CD4-positive, alpha-beta T cell treated with Interleukin-15 for 4 hours (primary cell): ENCODE data around the gene SLC45A3.

ENCODE experiments used
- DNase-seq: peaks from one replicate; pipeline ENCODE4 v3.0.0-alpha.2; 2020; ENCODE audit warnings: low spot score

SLC45A3 gene

GRCh38 chr1:205700865-205701401 lies 20.6 kb upstream of the SLC45A3 start:
- DNase-seq = no peak

DNA sequence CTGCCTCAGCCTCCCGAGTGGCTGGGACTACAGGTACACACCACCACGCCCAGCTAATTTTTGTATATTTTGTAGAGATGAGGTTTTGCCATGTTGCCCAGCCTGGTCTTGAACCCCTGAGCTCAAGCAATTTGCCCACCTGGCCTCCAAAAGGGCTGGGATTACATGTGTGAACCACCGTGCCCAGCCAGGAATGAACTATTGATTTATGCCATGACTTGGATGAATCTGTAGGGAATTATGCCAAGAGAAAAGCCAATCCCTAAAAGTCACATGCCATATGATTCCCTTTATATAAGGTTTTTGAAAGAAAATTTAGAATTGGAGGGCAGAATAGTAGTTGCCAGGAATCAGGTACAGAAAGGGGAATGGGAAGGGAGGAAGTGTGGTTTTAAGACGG lies 19.1 kb upstream of the SLC45A3 start:
- DNase-seq = no peak

GRCh38 chr1:205698921-205699320 lies 18.6 kb upstream of the SLC45A3 start:
- DNase-seq = no peak

DNA sequence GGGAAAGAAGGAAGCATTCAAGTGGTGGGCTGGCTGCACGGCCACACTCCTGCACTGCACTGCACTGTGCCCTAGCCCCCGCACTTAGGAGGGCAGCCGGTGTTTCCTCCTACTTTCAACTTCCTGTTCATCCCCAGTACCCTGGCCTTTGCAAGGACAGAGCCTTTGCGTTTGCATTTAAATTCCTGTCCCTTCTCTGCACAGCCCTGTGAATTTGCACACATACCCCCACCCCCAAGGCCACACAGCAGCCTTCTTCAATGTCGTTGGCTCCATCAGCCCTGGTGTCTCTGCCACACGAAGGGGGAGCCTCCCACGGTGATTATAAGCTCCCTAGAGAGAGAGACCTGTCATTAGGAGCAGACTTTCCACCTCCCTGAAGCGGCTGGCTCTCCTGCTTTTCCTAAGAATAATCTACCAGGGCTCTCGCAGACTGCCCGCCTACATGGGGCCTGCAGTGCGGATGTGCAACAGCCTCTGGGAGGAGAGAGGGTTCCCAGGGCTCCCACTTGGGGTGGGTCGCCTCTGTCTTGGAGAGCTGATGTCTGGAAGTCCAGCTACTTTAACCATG lies 13.2 kb upstream of the SLC45A3 start:
- DNase-seq = no peak

- DNase-seq = no peak
Measured at GRCh38 chr1:205692423-205692822, 12.1 kb upstream of the SLC45A3 start.

- DNase-seq = no peak
Measured at GRCh38 chr1:205690122-205690756, 9.9 kb upstream of the SLC45A3 start.

- no peak for DNase-seq
Measured at GRCh38 chr1:205689479-205689878, 9.2 kb upstream of the SLC45A3 start.

DNA sequence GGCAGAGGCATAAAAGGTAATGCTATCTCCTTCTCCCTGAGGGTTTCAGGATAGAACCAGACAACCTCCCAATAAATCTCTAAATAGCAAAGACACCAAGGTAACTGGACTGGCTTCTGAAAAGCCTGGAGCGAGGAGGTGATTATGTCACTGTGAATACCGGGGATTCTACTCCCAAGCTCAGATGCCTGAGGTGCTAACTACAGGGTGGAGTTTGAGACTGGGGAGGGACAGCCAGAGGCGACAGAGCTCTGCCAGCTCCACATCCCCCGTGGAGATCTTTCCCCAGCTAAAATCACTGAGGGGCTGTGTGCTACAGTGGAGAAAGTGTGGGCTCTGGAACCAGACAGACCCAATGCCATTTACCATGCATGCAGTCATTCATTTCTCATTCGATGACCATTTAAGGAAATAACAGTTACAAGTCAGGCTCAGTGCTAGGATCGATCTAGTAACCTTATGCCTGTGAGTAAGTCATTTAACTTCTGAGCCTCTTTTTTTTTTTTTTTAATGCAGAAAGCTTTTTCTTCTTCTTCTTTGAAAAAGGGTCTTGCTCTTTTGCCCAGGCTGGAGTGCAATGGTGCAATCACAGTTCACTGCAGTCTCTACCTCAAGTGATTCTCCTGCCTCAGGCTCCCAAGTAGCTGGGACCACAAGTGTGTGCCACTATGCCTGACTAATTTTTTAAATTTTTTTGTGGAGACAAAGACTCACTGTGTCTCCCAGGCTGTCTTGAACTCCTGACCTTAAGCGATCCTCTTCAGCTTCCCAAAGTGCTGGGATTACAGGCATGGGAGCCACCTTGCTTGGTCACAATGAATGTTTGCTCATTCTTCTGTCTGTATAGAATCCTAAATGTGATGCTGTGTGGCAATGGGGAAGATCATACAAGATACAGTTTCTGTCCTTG lies 8.1 kb upstream of the SLC45A3 start:
- DNase-seq = no peak

- no peak for DNase-seq
Measured at GRCh38 chr1:205687242-205687641, 6.9 kb upstream of the SLC45A3 start.

- DNase-seq = no peak
Measured at GRCh38 chr1:205681364-205681763, 1.1 kb upstream of the SLC45A3 start.

- DNase-seq = no peak
Measured at GRCh38 chr1:205678286-205679111, 1.8 kb downstream of the SLC45A3 start.

GRCh38 chr1:205677167-205677566 lies 3.1 kb downstream of the SLC45A3 start:
- no peak for DNase-seq

DNA sequence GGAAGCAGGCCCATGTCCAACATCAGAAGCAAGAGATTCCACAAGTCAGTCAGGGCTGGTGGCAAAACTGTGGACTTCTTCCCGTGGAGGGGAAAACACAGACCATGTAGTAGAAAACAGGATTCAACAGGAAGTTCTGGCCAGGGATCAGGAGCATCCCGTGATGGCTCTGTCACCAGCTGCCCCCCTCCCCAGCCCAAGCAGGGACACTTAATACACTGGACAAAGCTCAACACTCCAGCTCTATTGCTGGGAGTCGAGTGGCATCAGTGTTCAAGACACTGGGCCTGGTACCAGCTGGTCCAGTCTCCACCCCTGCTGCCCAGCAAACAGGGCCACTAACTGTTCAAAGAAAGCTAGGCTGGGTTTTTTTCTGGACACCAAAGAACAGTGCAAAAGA lies 3.7 kb downstream of the SLC45A3 start:
- no peak for DNase-seq

DNA sequence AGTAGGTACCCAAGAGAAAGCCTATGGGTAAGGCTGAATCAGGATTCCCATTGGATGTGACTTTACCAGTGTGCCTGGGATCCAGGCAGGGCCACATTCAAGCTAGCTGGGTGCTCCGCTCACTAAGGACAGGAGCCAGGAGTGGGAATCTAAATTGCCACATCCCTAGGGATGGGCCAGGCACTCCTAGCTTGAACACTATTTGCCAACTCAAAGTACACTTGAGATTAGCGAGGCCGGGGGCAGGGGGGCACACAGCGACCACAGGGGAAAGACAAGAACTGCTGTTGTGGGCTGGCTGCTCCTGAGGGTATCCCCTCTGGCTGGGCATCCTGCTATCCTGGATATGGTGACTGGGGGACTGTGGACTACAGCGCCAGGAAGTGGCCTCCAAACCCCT lies 4.3 kb downstream of the SLC45A3 start:
- no peak for DNase-seq

GRCh38 chr1:205675247-205675646 lies 5.1 kb downstream of the SLC45A3 start:
- DNase-seq = no peak

DNA sequence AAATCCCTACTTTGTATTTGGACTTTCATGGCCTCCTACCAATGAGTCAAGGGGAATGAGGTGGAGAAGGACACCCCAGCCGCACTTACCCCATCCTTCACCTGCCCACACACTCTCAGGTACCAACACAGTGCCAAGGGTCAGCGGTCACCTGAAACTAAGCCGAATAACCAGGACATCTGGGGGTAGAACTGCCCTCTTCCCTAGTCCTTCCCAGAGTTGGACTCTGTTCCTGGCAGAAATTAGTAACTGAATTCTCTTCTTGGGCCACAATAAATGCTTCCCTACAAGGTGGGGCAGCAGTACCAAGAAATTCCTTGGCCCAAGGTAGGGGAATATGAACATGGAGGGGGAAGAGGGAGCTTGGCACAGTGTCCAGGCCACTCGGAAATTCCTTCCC lies 7.3 kb downstream of the SLC45A3 start:
- no peak for DNase-seq

DNA sequence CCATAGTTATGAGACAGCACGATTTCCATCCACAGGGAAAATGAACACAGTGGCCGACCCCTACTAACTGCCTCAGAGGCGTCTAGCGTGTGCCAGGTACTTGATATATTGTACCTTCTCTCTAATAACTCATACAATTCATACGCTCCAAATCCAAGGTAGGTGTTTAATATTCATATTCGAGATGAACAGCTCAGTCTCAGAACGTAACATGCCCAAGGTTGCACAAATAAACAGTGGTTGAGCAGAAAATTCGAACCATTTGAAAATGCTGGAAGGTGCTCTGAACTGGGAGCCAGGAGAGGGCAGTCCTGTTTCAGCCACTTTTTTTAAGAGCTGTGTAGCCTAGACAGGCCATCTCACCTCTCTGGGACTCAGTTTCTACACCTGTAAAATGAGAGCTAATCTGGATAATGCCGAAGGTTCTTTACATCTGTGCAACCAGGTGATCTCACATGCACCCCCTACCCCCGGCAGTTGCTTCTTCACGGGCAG lies 7.9 kb downstream of the SLC45A3 start:
- no peak for DNase-seq

DNA sequence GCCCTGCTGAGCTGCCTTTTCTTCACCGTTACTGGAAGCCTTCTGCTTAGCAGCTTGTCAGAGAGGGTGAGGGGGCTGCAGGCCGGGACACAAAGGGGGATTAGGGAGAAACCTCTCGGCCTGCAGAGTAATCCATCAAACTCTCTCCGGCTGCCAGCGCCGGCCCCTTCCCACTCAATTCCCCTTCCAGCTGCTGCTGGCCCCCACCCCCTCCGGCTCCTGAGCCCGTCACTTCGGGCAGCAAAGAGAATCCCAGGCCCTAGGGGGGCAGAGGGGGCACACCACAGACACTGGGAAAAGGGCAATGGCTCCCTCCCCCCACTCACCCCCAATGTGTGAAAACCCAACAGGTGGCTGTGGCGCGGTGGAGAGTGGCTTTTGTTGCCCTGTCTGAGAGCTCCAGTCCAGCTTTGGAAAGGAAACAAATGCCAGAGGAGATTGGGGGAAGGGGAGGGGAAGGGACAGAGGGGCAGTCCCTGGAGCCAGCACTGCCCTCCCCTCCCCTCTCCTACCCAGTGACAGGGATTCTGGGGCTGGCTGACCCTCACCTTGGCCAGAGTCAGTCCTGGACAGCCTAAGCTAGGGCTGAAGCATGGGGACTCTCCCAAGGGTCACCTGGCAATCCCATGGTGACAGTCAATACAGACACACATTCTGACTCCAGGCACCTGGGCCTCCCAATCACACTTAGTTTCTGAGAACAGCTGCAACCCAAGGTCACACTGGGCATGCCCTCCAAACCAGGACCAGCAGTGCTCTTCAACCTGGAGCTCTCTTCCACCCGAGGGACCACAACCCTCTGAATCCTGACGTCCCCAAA lies 9.5 kb downstream of the SLC45A3 start:
- no peak for DNase-seq

DNA sequence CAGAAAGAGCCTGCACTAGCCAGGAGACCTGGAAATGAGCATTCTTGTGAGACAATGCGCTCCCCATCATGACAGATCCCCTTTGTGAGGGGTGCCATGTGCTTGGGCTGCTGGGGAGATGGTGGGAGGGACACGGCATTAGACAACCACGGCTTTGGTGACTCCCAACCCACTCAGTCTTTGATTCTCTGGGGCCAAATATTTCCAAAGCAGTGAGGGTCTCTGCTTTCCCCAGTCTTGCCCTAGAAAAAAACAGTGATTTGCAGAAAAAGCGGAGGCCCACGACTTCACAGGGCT lies 10.2 kb downstream of the SLC45A3 start:
- no peak for DNase-seq

DNA sequence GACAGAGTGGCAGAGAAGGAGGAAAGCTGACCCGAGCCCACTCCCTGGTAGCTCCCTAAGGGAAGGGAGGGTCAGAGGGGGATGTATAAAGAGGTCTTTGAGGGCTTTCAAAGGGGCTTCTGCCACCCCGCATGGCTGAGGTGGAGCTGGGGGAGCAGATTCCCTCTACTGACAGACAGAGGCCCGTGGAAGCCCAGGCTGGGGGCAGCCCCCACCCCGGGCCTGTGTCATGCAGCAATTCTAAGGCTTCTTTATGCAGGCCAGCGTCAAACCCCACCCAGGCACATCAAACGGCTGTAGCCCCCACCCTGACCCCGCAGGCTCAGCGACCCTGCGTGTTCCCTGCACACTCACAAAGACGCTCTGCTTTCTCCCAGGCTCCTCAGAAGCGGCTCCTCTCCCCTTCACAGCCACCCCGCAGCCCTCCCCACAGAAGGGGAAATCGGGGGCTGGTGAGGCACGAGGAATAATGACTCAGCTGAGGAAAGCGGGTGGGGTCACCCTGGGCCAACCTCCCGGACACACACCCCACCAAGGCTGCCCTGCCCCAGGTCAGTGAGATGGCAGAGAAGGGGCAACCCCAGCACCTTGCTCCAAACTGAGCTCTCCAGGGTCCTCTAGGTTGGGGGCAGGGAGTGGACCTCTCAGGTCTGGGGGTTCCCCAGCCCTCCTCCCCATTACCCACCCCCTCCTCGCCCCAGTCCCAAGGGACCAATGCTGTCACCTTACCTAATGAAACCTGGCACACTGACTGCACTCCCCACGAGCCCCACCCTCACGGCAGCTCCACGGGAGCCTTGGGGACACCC lies 10.8 kb downstream of the SLC45A3 start:
- DNase-seq = no peak
